Type B pancreatic cell (in vitro differentiated cells): Measurements from ENCODE around the gene TSC22D3. TPM values are rescaled to one million over a fixed set of nuclear protein-coding genes. Genes with fewer than 3 reads are reported as not detected.
"Not testable (repeated sequence)": the region's sequence is repeated elsewhere in the genome, so short reads cannot be mapped to it uniquely, and the experiment has no call there.

Source experiments
- DNase-seq: peaks from one replicate; pipeline ENCODE4 v3.0.0; 2021; ENCODE audit warnings: mixed read lengths; ENCODE audit not compliant: unreplicated experiment; ENCODE audit errors: extremely low spot score
- H3K27ac Mint-ChIP-seq: 2 replicates; pipeline ENCODE4 v1.8.0; 2021; ENCODE audit warnings: mild to moderate bottlenecking, mixed read lengths
- H3K27me3 Mint-ChIP-seq: 2 replicates; pipeline ENCODE4 v1.8.0; 2021; ENCODE audit warnings: mixed read lengths
- H3K36me3 Mint-ChIP-seq: 2 replicates; pipeline ENCODE4 v1.8.0; 2021; ENCODE audit warnings: mixed read lengths
- H3K4me1 Mint-ChIP-seq: one replicate; pipeline ENCODE4 v1.8.0; 2021; ENCODE audit warnings: mixed read lengths; ENCODE audit not compliant: unreplicated experiment
- H3K4me3 Mint-ChIP-seq: 2 replicates; pipeline ENCODE4 v1.8.0; 2021; ENCODE audit warnings: mild to moderate bottlenecking, mixed read lengths
- H3K9me3 Mint-ChIP-seq: 2 replicates; pipeline ENCODE4 v1.8.0; 2021; ENCODE audit warnings: mixed read lengths
- CTCF ChIP-seq: fragments of 200-600 bp; sonication (generic); conservative IDR thresholded peaks from 2 replicates; pipeline ENCODE4 v1.5.0; 2021; ENCODE audit warnings: antibody characterized with exemption, mild to moderate bottlenecking
- long read RNA-seq: library from polyadenylated mRNA; unstranded; transcript quantifications from one replicate; pipeline ENCODE4 v2.0.0, GENCODE V29; 2020
- total RNA-seq: library from RNA; stranded (reverse); gene quantifications from 2 replicates; pipeline ENCODE4 v1.2.1, GENCODE V29; 2021; ENCODE audit warnings: low replicate concordance

TSC22D3 gene
- 21.0 and 34.2 TPM in 2 replicates for total RNA-seq
- long read RNA-seq, transcript TSC22D3-205 (3 exons, 1,812 nt), result minor isoform, 5 of 94 reads
- long read RNA-seq, transcript TSC22D3-206 (3 exons, 2,027 nt), result major isoform, 79 of 94 reads
- long read RNA-seq, partial matches to known transcripts, result 0 of 94 reads
- long read RNA-seq, other reads (novel, unspliced or antisense), result 5 of 94 reads

- peak within 1 kb of the TSS; percentile 86 for H3K4me3 Mint-ChIP-seq
- TF ChIP-seq CTCF, result peak; percentile 22
- H3K27me3 Mint-ChIP-seq, result peaks cover 45% of the 10 kb centered on the region
- no peaks in the 10 kb centered on the region for H3K9me3 Mint-ChIP-seq
- peaks cover 8% of the 10 kb centered on the region for H3K4me1 Mint-ChIP-seq
- peak within 1 kb of the TSS; percentile 65 for H3K27ac Mint-ChIP-seq
- H3K36me3 Mint-ChIP-seq, result no peaks in the 10 kb centered on the region
- no peak for DNase-seq
Observed at GRCh38 chrX:107775734-107776511, at the start of gene TSC22D3. TSS of gene TSC22D3 (minus strand) at chrX:107775787. CDS start at chrX:107775419, 368 bp downstream.

- Mint-ChIP-seq H3K27me3 (peaks cover 13% of the 10 kb centered on the region), H3K4me3 (no peak overlapping the region), H3K27ac (no peak overlapping the region), H3K9me3 (no peaks in the 10 kb centered on the region), H3K36me3 (no peaks in the 10 kb centered on the region), H3K4me1 (peaks cover 6% of the 10 kb centered on the region)
- no peak for TF ChIP-seq CTCF
- no peak for DNase-seq
Observed at GRCh38 chrX:107823456-107823855, 47.9 kb upstream of the TSC22D3 start.

GRCh38 chrX:107823042-107823441 is 47.5 kb upstream of the TSC22D3 start:
- H3K9me3 Mint-ChIP-seq, result no peaks in the 10 kb centered on the region
- H3K36me3 Mint-ChIP-seq, result no peaks in the 10 kb centered on the region
- peaks cover 6% of the 10 kb centered on the region for H3K4me1 Mint-ChIP-seq
- no peak for TF ChIP-seq CTCF
- peaks cover 13% of the 10 kb centered on the region for H3K27me3 Mint-ChIP-seq
- H3K27ac Mint-ChIP-seq, result no peak overlapping the region
- DNase-seq, result no peak
- no peak overlapping the region for H3K4me3 Mint-ChIP-seq

- no peaks in the 10 kb centered on the region for H3K36me3 Mint-ChIP-seq
- no peak overlapping the region for H3K4me3 Mint-ChIP-seq
- no peaks in the 10 kb centered on the region for H3K27me3 Mint-ChIP-seq
- no peak for TF ChIP-seq CTCF
- H3K9me3 Mint-ChIP-seq, result no peaks in the 10 kb centered on the region
- no peak overlapping the region for H3K27ac Mint-ChIP-seq
- DNase-seq, result no peak
- H3K4me1 Mint-ChIP-seq, result no peaks in the 10 kb centered on the region
Observed at GRCh38 chrX:107818900-107819521, 43.4 kb upstream of the TSC22D3 start.

- H3K4me3 Mint-ChIP-seq, H3K36me3 Mint-ChIP-seq, H3K27ac Mint-ChIP-seq: not testable (repeated sequence)
Observed at GRCh38 chrX:107810053-107810452, 34.5 kb upstream of the TSC22D3 start.

GRCh38 chrX:107805179-107805578 is 29.6 kb upstream of the TSC22D3 start:
- no peak for DNase-seq
- Mint-ChIP-seq H3K4me3 (no peak overlapping the region), H3K9me3 (peaks cover 8% of the 10 kb centered on the region), H3K4me1 (no peaks in the 10 kb centered on the region), H3K36me3 (no peaks in the 10 kb centered on the region), H3K27me3 (no peaks in the 10 kb centered on the region), H3K27ac (no peak overlapping the region)
- no peak for TF ChIP-seq CTCF

More at GRCh38 chrX:107810053-107810452, 34.5 kb upstream of the TSC22D3 start:
- DNase-seq, H3K27me3 Mint-ChIP-seq, H3K4me1 Mint-ChIP-seq, H3K9me3 Mint-ChIP-seq: not testable (repeated sequence)
